ENCODE data around the gene ATL3. TPM values are rescaled to one million over a fixed set of nuclear protein-coding genes. Genes with fewer than 3 reads are reported as not detected.

Gene ATL3
- total RNA-seq, 4 donors from 2014 or later = 81.4 to 102 (median 92.9) TPM

DNA sequence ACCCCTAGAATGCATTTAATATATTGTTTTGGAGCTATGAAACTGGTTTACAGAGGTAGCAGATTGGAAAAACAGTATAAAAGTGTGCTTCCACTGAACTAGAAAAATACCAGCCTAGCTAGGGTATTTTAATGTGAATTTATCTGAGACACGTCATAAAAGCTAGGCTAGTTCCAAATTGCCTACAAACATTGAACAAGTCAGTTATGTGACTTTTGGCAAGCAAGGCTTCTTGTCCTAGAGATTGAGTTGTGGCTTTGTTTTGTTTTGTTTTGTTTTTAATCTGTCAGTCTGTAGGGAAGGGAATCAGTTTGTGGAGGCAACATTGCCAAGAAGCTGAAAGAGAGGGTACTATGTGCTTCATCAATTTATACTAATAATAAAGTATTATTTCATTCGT is 34.4 kb upstream of the ATL3 start:
- TF ChIP-seq, protein P1, sequence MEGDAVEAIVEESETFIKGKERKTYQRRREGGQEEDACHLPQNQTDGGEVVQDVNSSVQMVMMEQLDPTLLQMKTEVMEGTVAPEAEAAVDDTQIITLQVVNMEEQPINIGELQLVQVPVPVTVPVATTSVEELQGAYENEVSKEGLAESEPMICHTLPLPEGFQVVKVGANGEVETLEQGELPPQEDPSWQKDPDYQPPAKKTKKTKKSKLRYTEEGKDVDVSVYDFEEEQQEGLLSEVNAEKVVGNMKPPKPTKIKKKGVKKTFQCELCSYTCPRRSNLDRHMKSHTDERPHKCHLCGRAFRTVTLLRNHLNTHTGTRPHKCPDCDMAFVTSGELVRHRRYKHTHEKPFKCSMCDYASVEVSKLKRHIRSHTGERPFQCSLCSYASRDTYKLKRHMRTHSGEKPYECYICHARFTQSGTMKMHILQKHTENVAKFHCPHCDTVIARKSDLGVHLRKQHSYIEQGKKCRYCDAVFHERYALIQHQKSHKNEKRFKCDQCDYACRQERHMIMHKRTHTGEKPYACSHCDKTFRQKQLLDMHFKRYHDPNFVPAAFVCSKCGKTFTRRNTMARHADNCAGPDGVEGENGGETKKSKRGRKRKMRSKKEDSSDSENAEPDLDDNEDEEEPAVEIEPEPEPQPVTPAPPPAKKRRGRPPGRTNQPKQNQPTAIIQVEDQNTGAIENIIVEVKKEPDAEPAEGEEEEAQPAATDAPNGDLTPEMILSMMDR (IDR thresholded peaks at IDR 0.05) = no peak
- WGBS, 2 donors = 18 to 32% methylated on average over 2 of the region's 2 CpGs
- DNase-seq (ENCODE audit: low spot score in 2 of 2) = no peak
- Histone ChIP-seq H3K27me3 (no peaks in the 10 kb centered on the region), H3K27ac (no peak overlapping the region), H3K36me3 (no peaks in the 10 kb centered on the region), H3K4me1 (peaks cover 0 to 22% (median 3%) of the 10 kb centered on the region in 4 donors), H3K9me3 (no peaks in the 10 kb centered on the region), H3K4me3 (no peak overlapping the region)

DNA sequence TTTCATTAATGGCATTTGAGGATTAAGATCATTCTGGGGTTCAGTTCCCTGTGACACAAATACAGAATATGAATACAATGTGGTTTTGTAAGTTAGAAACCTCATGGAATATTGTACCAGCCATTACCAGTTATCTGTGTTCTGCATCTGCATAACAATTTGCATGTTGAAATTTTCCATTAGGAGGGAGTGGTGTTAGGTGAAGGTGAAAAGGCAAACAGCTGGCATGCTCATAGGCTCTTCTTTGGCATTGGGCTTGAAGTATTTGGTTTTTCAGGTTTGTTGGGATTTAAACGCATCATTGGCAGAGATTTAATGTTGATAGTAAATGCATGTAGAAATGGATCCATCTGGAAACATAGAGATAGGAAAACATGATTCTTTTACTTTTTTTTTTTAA is 28.7 kb upstream of the ATL3 start:
- Histone ChIP-seq H3K27ac (no peak overlapping the region), H3K27me3 (no peaks in the 10 kb centered on the region), H3K4me3 (no peak overlapping the region), H3K9me3 (no peaks in the 10 kb centered on the region), H3K4me1 (peaks cover 0 to 16% (median 0%) of the 10 kb centered on the region in 4 donors), H3K36me3 (no peaks in the 10 kb centered on the region)
- TF ChIP-seq POLR2A (IDR thresholded peaks at IDR 0.05) (no peak), EP300 (IDR thresholded peaks at IDR 0.05) (no peak)
- TF ChIP-seq, protein P1 (IDR thresholded peaks at IDR 0.05) = no peak
- WGBS, 2 donors = 93% methylated on average over 1 of the region's 1 CpG
- no peak for DNase-seq (ENCODE audit: low spot score in 2 of 2)

DNA sequence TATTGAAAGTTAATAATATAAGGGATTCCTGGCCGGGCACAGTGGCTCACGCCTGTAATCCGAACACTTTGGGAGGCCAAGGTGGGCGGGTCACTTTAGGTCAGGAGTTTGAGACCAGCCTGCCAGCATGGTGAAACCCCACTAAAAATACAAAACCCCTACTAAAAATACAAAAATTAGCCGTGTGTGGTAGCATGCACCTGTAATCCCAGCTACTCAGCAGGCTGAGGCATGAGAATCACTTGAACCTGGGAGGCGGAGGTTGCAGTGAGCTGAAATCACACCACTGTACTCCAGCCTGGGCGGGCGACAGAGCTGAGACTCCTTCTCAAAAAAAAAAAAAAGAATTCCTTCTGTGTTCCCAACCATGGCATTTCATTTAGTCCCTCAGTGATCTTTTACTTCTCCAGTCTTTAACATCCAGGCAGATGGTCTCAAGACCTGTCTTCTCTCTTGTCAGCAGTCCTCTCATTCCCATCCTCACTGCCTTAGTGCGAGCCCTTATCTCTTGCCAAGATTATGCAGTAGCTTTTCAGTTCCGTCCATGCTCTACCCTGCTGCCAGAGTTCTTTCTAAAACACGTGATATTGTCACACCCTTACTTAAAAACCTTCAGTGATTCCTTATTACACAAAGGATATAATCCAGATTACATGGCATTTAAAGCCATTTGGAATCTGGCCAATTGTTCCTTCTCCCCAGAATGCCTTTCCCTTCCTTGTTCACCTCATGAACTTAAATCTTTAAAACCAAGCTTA is 28.0 kb upstream of the ATL3 start:
- H3K4me3 ChIP-seq = no peak overlapping the region
- TF ChIP-seq, protein P1 (IDR thresholded peaks at IDR 0.05) = no peak
- TF ChIP-seq EP300 (IDR thresholded peaks at IDR 0.05) (no peak), POLR2A (IDR thresholded peaks at IDR 0.05) (no peak)
- no peaks in the 10 kb centered on the region for H3K36me3 ChIP-seq
- no peak for DNase-seq (ENCODE audit: low spot score in 2 of 2)
- no peak overlapping the region for H3K27ac ChIP-seq
- H3K9me3 ChIP-seq = no peaks in the 10 kb centered on the region
- peaks cover 0 to 13% (median 0%) of the 10 kb centered on the region in 4 donors for H3K4me1 ChIP-seq
- no peaks in the 10 kb centered on the region for H3K27me3 ChIP-seq
- WGBS, 2 donors = 75 to 80% methylated on average over 11 of the region's 11 CpGs

DNA sequence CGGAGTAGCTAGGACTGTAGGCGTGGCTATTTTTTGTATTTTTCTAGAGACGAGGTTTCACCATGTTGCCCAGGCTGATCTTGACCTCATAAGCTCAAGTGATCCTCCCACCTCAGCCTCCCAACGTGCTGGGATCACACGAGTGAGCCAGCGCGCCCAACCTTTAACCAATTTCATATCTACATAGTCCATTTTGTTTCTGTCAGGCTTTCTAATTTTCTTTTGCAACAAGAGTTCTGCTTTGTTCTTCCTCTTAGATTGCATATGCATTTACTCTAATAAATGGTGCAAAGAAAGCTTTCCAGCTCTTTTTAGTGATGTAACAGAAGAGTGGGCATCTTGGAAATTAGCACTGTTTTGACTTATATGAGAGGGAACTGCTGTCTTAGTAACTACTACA is 23.4 kb upstream of the ATL3 start:
- Histone ChIP-seq H3K4me1 (peaks cover 0 to 16% (median 0%) of the 10 kb centered on the region in 4 donors), H3K36me3 (no peaks in the 10 kb centered on the region), H3K9me3 (no peaks in the 10 kb centered on the region), H3K4me3 (no peak overlapping the region), H3K27me3 (no peaks in the 10 kb centered on the region), H3K27ac (no peak overlapping the region)
- TF ChIP-seq POLR2A (IDR thresholded peaks at IDR 0.05) (no peak), EP300 (IDR thresholded peaks at IDR 0.05) (no peak)
- TF ChIP-seq, protein P1 (IDR thresholded peaks at IDR 0.05) = no peak
- 79 to 86% methylated on average over 7 of the region's 7 CpGs for WGBS, 2 donors
- DNase-seq (ENCODE audit: low spot score in 2 of 2) = no peak

DNA sequence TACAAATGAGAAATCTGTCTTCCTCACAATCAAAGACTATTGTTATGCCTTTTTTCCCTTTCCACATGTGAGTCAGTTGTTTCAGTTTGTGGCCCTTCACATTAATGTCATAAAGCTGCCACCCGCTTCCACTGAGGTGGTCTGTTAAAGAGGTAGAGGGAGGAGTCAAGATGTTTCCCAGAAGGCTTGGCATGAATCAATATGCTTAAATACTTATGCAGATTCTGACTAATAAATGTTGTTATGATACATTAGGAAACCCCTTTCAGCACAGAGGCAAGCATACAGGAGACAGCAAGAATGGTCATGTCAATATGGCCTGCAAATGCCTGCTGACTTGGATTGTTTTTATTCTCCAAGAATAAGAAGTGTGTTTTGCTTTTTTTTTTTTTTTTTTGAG is 16.7 kb upstream of the ATL3 start:
- 76 to 90% methylated on average over 1 of the region's 1 CpG for WGBS, 2 donors
- H3K27ac ChIP-seq = no peak overlapping the region
- no peaks in the 10 kb centered on the region for H3K27me3 ChIP-seq
- H3K36me3 ChIP-seq = no peaks in the 10 kb centered on the region
- DNase-seq (ENCODE audit: low spot score in 2 of 2) = no peak
- peaks cover 0 to 51% (median 18%) of the 10 kb centered on the region in 4 donors for H3K4me1 ChIP-seq
- H3K4me3 ChIP-seq = no peak overlapping the region
- no peak for TF ChIP-seq POLR2A (IDR thresholded peaks at IDR 0.05)
- no peaks in the 10 kb centered on the region for H3K9me3 ChIP-seq

All from tibial nerve (tissue), 4 donors.